ENCODE data around the gene PRMT7.

GRCh38 chr16:68346892-68347480, 36.2 kb downstream of the PRMT7 start:
- TF ChIP-seq CTCF (IDR thresholded peaks at IDR 0.05) (no peak), POLR2A (IDR thresholded peaks at IDR 0.05) (no peak)

Measured in upper lobe of left lung (tissue), 4 donors.